Mammary epithelial cell (primary cell): Measurements from ENCODE around the gene NPDC1.

Experiments used
- CTCF ChIP-seq, 2 donors: IDR thresholded peaks in 1 of 2; conservative IDR thresholded peaks in 1 of 2; 2 replicates each; pipeline ENCODE4 v1.5.1; 2011 to 2012; ENCODE audit warnings: inconsistent platforms in 2 of 2, low read length in 2 of 2, mild to moderate bottlenecking in 2 of 2, control low read depth in 1 of 2, low read depth in 1 of 2; ENCODE audit not compliant: insufficient read depth in 1 of 2; ENCODE audit errors: extremely low read depth in 1 of 2
- EZH2 ChIP-seq: IDR thresholded peaks from 2 replicates; pipeline ENCODE4 v1.6.1; 2012; ENCODE audit warnings: low read length, inconsistent platforms, borderline replicate concordance

- TF ChIP-seq CTCF (conservative IDR thresholded peaks at IDR 0.05 in 1 of 2, IDR thresholded peaks at IDR 0.05 in 1 of 2; ENCODE audit: extremely low read depth in 1 of 2, insufficient read depth in 1 of 2, low read depth in 1 of 2, low read length in 2 of 2) (no peak), EZH2 (no peak)
Measured at GRCh38 chr9:137017791-137018497, 28.0 kb downstream of the NPDC1 start.
